Panc1 (cell line): ENCODE data around the gene ADAM29. TPM values are rescaled to one million over a fixed set of nuclear protein-coding genes. Genes with fewer than 3 reads are reported as not detected.

Experiments used
- ATAC-seq: fragments of 200-7000 bp; cut with Tn5 transposase; 2 replicates; pipeline ENCODE4 v1.9.1; 2020; ENCODE audit warnings: mild to moderate bottlenecking, moderate library complexity
- Bru-seq: library from RNA; stranded (reverse); fragments of 400-500 nt; gene quantifications from one replicate; lab custom pipeline; 2021; lab: Mats Ljungman, UMichigan
- BruChase-seq, 2 experiments: library from RNA; stranded (reverse); fragments of 400-500 nt; gene quantifications; one replicate each; lab custom pipeline; 2021; lab: Mats Ljungman, UMichigan
- BruUV-seq: library from RNA; stranded (reverse); fragments of 400-500 nt; replicated peaks from 2 replicates; lab custom pipeline; 2021; lab: Mats Ljungman, UMichigan
- CTCF ChIA-PET: fragments of 300-600 bp; sonication (Branson Sonifier 250); formaldehyde crosslinking; loops from one replicate; lab custom pipeline; 2022; ENCODE audit warnings: antibody characterized with exemption; lab: Charles Lee
- POLR2A ChIA-PET: fragments of 300-600 bp; sonication (Branson Sonifier 250); formaldehyde crosslinking; loops from one replicate; lab custom pipeline; 2022; ENCODE audit warnings: antibody characterized with exemption; lab: Charles Lee
- DNase-seq: peaks from one replicate; pipeline ENCODE4 v3.0.0-alpha.2; 2010; ENCODE audit warnings: low read depth, low spot score
- H3K27ac ChIP-seq: 2 replicates; pipeline ENCODE4 v1.5.1; 2011; ENCODE audit warnings: mild to moderate bottlenecking, low read length, inconsistent platforms
- H3K27me3 ChIP-seq: fragments of 200-500 bp; sonication (Bioruptor generic); 2 replicates; pipeline ENCODE4 v1.6.0; 2014; ENCODE audit warnings: low read length, inconsistent platforms; ENCODE audit not compliant: control insufficient read depth, insufficient read depth
- H3K36me3 ChIP-seq: fragments of 200-500 bp; sonication (Bioruptor generic); 2 replicates; pipeline ENCODE4 v1.5.1; 2014; ENCODE audit warnings: inconsistent platforms, mild to moderate bottlenecking, low read length, moderate library complexity; ENCODE audit not compliant: control insufficient read depth, insufficient read depth
- H3K4me1 ChIP-seq: 2 replicates; pipeline ENCODE4 v1.5.1; 2011; ENCODE audit warnings: inconsistent platforms, mild to moderate bottlenecking, low read length, moderate library complexity; ENCODE audit not compliant: control insufficient read depth, insufficient read depth
- H3K4me3 ChIP-seq, 2 experiments: 2 replicates each; pipeline ENCODE4 v1.5.1; 2011 to 2012; ENCODE audit warnings: low read depth in 2 of 2, low read length in 2 of 2, mild to moderate bottlenecking in 2 of 2, inconsistent platforms in 1 of 2, moderate library complexity in 1 of 2
- H3K9me3 ChIP-seq: fragments of 200-500 bp; sonication (Bioruptor generic); 2 replicates; pipeline ENCODE4 v1.5.1; 2014; ENCODE audit warnings: low read depth, mild to moderate bottlenecking, inconsistent platforms, low read length, moderate library complexity; ENCODE audit not compliant: control insufficient read depth, insufficient read depth
- CTCF ChIP-seq: fragments of 450-650 bp; IDR thresholded peaks from 2 replicates; pipeline ENCODE4 v1.5.1; 2017; ENCODE audit warnings: mild to moderate bottlenecking
- POLR2AphosphoS5 ChIP-seq: IDR thresholded peaks from 2 replicates; pipeline ENCODE4 v1.6.1; 2012; ENCODE audit warnings: mild to moderate bottlenecking, low read depth, low read length, moderate library complexity
- REST ChIP-seq, 2 experiments: IDR thresholded peaks; 2 replicates each; pipeline ENCODE4 v1.6.1; 2011 to 2012; ENCODE audit warnings: low read depth in 2 of 2, control low read depth in 1 of 2, low read length in 1 of 2, mild to moderate bottlenecking in 1 of 2, moderate library complexity in 1 of 2; ENCODE audit not compliant: insufficient read depth in 1 of 2
- SIN3A ChIP-seq: IDR thresholded peaks from 2 replicates; pipeline ENCODE4 v1.6.1; 2012; ENCODE audit warnings: low read depth, mild to moderate bottlenecking, low read length, moderate library complexity, borderline replicate concordance; ENCODE audit not compliant: insufficient read depth
- TCF7L2 ChIP-seq: IDR thresholded peaks from 2 replicates; pipeline ENCODE4 v1.6.1; 2011; ENCODE audit warnings: mild to moderate bottlenecking, low read depth, low read length, inconsistent platforms
- in situ Hi-C: cut with HindIII; loops from 2 replicates; pipeline ENCODE4 v1.10.0; 2016; ENCODE audit warnings: low sequenced_read_pairs, low pct_unique_long_range_greater_than_20kb
- intact Hi-C: fragments of 100-400 bp; cut with micrococcal nuclease; formaldehyde crosslinking; loops from one replicate; pipeline ENCODE4 v1.10.0; 2022; ENCODE audit not compliant: unreplicated experiment
- long read RNA-seq: library from polyadenylated mRNA; unstranded; transcript quantifications from one replicate; pipeline ENCODE4 v2.0.0, GENCODE V29; 2021; ENCODE audit not compliant: unreplicated experiment
- polyA plus RNA-seq: library from polyadenylated mRNA; unstranded; fragments of >200 nt; gene quantifications from one replicate; pipeline ENCODE4 v1.2.1, GENCODE V29; 2012; ENCODE audit warnings: missing spikeins; ENCODE audit not compliant: insufficient read length
- total RNA-seq: library from RNA; stranded (reverse); gene quantifications from one replicate; pipeline ENCODE4 v1.2.1, GENCODE V29; 2021; ENCODE audit not compliant: unreplicated experiment

Gene ADAM29
- not detected for total RNA-seq
- polyA plus RNA-seq: not detected
- not detected for Bru-seq, nascent RNA
- BruChase-seq, experiment 1, labeled RNA remaining after a 2-hour chase: not detected
- BruChase-seq, experiment 2, labeled RNA remaining after a 6-hour chase: percentile 2 among the genes with signal in this experiment
- long read RNA-seq: 0 reads

- TF ChIP-seq TCF7L2: no peak
- TF ChIP-seq CTCF: no peak
- no peak for TF ChIP-seq SIN3A
- no peak for TF ChIP-seq POLR2AphosphoS5
- no peak for TF ChIP-seq REST (IDR thresholded peaks at IDR 0.05; ENCODE audit: insufficient read depth in 1 of 2, low read depth in 2 of 2, low read length in 1 of 2)
- intact Hi-C loops: no loop called here
- no peak for DNase-seq
- no TSS peak for BruUV-seq
- Histone ChIP-seq H3K36me3 (no peaks in the 10 kb centered on the region), H3K4me1 (no peaks in the 10 kb centered on the region), H3K27me3 (no peaks in the 10 kb centered on the region), H3K4me3 (no peak within 1 kb of the TSS), H3K27ac (no peak within 1 kb of the TSS), H3K9me3 (no peaks in the 10 kb centered on the region)
- no peak for ATAC-seq
- CTCF ChIA-PET: no interaction called here
- POLR2A ChIA-PET: no interaction called here
- in situ Hi-C loops: no loop called here
Observed at GRCh38 chr4:174918058-174918457, at the start of gene ADAM29. Gene ADAM29 (plus strand): TSS chr4:174918358. CDS start chr4:174975526, 57,168 bp downstream.

- TF ChIP-seq POLR2AphosphoS5 (no peak), REST (IDR thresholded peaks at IDR 0.05; ENCODE audit: insufficient read depth in 1 of 2, low read depth in 2 of 2, low read length in 1 of 2) (no peak), CTCF (no peak), TCF7L2 (no peak), SIN3A (no peak)
- Histone ChIP-seq H3K27ac (no peak overlapping the region), H3K27me3 (no peaks in the 10 kb centered on the region), H3K9me3 (no peaks in the 10 kb centered on the region), H3K36me3 (no peaks in the 10 kb centered on the region), H3K4me3 (no peak overlapping the region), H3K4me1 (no peaks in the 10 kb centered on the region)
- BruUV-seq: no TSS peak
- CTCF ChIA-PET: no interaction called here
- POLR2A ChIA-PET: no interaction called here
- ATAC-seq (no peak), DNase-seq (no peak)
- in situ Hi-C loops: no loop called here
- intact Hi-C loops: no loop called here
Observed at GRCh38 chr4:174869339-174869738, 48.8 kb upstream of the ADAM29 start.
